Measurements from ENCODE around the gene TEX30.
A peak's percentile ranks its signal among the peaks of the same experiment; 100 is the strongest.
"Not testable (repeated sequence)": the region's sequence is repeated elsewhere in the genome, so short reads cannot be mapped to it uniquely, and the experiment has no call there.

The TEX30 gene

GRCh38 chr13:102773441-102774213, at the start of gene TEX30:
TEX30 (minus strand) TSS chr13:102773786; CDS start chr13:102770026, 3,760 bp downstream.
- peak; percentile 88 for DNase-seq

GRCh38 chr13:102817907-102818306, 44.3 kb upstream of the TEX30 start:
- peak; percentile 51 for DNase-seq

GRCh38 chr13:102817241-102817640, 43.7 kb upstream of the TEX30 start:
- DNase-seq, result no peak

- DNase-seq, result peak; percentile 51
These were observed 43.1 kb upstream of the TEX30 start for GRCh38 chr13:102816708-102817107.

GRCh38 chr13:102815788-102816187, 42.2 kb upstream of the TEX30 start:
- DNase-seq, result no peak

- no peak for DNase-seq
These were observed 41.2 kb upstream of the TEX30 start for GRCh38 chr13:102814793-102815192.

- DNase-seq, result no peak
These were observed 40.5 kb upstream of the TEX30 start for GRCh38 chr13:102814025-102814607.

- no peak for DNase-seq
These were observed 39.2 kb upstream of the TEX30 start for GRCh38 chr13:102812611-102813287.

GRCh38 chr13:102807699-102808098, 34.1 kb upstream of the TEX30 start:
- no peak for DNase-seq

- no peak for DNase-seq
These were observed 32.1 kb upstream of the TEX30 start for GRCh38 chr13:102805680-102806079.

GRCh38 chr13:102800145-102801041, 26.8 kb upstream of the TEX30 start:
- peak; percentile 82 for DNase-seq

- no peak for DNase-seq
These were observed 26.0 kb upstream of the TEX30 start for GRCh38 chr13:102799426-102800144.

- peak; percentile 90 for DNase-seq
These were observed 25.2 kb upstream of the TEX30 start, which contains the start of the genes BIVM and POGLUT2 for GRCh38 chr13:102798581-102799425. BIVM (plus strand) TSS chr13:102799119; CDS start chr13:102807268, 8,149 bp downstream. POGLUT2 (minus strand) TSS chr13:102798976; CDS start chr13:102798670, 306 bp downstream.

GRCh38 chr13:102793611-102794355, 20.2 kb upstream of the TEX30 start:
- no peak for DNase-seq

GRCh38 chr13:102792396-102792795, 18.8 kb upstream of the TEX30 start:
- DNase-seq, result peak; percentile 32

- no peak for DNase-seq
These were observed 15.1 kb upstream of the TEX30 start for GRCh38 chr13:102788683-102789082.

- no peak for DNase-seq
These were observed 10.9 kb upstream of the TEX30 start for GRCh38 chr13:102784483-102784882.

- DNase-seq, result no peak
These were observed 8.0 kb upstream of the TEX30 start for GRCh38 chr13:102781591-102781990.

GRCh38 chr13:102780656-102781055, 7.1 kb upstream of the TEX30 start:
- not testable (repeated sequence) for DNase-seq

All from fibroblast of skin of right quadriceps (primary cell).